Endometrium (tissue), 2 donors: ENCODE data around the gene SYCN.

Source experiments
- FAIRE-seq: peaks from 2 replicates; lab custom pipeline; 2012; peaks lifted over from hg19 to GRCh38; lab: Jason Lieb, UNC
- donor health status: control.
- donor health status: control.

SYCN gene

GRCh38 chr19:39194832-39195542 lies 9.1 kb downstream of the SYCN start:
- FAIRE-seq, result no peak

DNA sequence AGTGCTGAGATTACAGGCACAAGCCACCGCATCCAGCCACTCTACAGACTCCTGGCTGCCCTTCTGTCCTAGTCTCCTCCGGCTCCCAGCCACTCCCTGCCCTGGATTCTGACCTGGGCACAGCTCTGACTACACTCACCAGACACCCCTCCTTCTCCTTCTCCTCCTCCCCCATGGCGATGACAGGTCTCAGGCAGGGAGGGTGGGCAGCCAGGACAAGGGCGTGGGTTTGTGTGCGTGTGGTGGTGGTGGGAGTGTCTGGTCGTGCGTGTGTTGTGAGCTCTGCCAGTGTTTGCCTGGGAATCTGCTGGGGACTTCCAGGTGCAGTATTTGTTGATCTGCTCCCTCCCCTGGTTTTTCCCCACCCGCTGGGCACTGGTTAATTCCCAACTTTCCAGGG lies 10.3 kb downstream of the SYCN start:
- no peak for FAIRE-seq

DNA sequence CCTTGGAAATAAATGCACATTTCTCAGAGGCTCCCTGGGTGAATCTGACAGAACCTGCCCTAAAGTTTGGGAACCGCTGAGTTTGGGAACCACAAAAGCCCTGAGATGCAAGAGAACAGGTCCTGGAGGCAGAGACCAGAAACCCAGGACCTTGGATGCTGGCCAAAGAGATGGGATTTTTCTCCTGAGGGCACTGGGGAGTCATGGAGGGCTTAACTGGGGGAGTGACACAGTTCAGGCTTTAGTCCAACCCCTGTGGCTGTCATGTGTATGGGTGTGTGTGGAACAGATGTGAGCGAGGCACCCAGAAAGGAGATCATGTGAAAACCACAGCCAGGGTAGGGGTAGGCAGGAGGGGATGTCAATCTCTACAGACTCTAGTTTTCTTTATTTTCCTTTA lies 11.2 kb downstream of the SYCN start:
- no peak for FAIRE-seq

GRCh38 chr19:39190768-39191167 lies 13.3 kb downstream of the SYCN start:
- no peak for FAIRE-seq

GRCh38 chr19:39188960-39189359 lies 15.1 kb downstream of the SYCN start:
- FAIRE-seq, result no peak

GRCh38 chr19:39187552-39187943 lies 16.5 kb downstream of the SYCN start:
- FAIRE-seq, result no peak

- no peak for FAIRE-seq
Measured at GRCh38 chr19:39186391-39186790, 17.7 kb downstream of the SYCN start.

GRCh38 chr19:39183104-39183503 lies 21.0 kb downstream of the SYCN start:
- no peak for FAIRE-seq

DNA sequence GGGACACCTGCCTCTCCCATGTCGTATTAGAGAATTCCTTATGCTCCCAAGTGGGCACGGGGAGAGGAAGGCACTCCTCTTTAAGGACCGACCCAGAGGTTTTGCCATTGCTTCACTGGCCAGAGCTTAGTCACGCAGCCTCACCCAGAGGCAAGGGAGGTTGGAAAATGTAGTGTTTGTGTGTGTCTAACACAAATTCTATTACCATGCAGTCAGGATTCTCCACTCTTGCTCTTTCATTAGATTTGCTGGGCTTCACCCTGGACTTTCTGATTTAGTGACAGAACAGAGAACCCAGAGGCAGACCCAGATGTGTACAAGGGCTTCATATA lies 21.9 kb downstream of the SYCN start:
- FAIRE-seq, result no peak

DNA sequence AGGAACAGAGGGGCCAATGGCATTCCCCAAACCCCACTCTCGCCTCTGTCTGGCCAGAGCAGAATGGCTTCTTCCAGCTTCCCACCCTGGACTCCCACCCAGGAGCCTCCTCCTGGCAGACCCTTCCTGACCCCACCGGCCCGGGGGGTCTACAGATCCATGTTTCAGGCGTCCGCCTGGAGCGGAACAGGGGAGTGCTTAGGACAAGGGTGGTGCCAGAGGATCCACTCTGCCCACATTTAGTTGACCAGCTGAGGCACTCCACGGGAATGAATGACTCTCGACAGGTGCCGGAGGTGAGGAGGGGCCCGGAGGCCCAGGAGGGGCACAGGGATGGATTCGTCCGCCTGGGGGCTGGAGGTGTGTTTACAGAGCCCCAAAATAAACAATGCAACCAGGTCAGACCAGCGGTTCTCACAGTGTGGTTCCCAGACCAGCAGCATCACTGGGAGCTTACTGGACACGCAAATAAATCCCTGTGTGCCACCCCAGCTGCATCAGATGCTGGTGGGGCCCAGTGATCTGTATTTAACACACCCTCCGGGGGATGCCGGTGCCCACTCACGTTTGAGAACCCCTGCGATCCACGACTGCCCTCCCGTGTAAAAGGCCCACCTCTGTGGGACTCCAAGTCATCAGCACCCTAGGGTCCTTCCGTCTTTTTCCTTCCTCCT lies 22.4 kb downstream of the SYCN start:
- FAIRE-seq, result no peak

- no peak for FAIRE-seq
Measured at GRCh38 chr19:39180749-39181148, 23.3 kb downstream of the SYCN start.

DNA sequence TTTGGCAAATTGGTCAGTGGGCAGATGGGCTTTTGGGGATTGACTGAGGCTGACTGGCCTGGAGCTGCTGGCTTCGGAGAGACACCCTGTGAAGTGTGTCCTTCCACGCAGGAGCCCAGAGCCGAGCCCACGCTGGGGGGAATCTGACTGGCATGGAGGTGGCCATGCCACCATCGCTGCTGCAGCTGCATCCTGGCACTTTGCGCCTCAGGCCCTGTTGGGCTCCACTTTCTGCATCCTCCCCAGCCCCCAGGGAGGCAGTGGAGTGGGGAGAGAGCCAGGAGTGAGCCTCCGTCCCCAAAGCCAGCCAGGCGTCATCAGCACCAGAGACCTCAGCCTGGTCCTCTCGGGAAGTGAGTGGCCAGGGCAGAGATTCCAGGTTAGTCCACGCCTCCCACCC lies 24.3 kb downstream of the SYCN start:
- no peak for FAIRE-seq

DNA sequence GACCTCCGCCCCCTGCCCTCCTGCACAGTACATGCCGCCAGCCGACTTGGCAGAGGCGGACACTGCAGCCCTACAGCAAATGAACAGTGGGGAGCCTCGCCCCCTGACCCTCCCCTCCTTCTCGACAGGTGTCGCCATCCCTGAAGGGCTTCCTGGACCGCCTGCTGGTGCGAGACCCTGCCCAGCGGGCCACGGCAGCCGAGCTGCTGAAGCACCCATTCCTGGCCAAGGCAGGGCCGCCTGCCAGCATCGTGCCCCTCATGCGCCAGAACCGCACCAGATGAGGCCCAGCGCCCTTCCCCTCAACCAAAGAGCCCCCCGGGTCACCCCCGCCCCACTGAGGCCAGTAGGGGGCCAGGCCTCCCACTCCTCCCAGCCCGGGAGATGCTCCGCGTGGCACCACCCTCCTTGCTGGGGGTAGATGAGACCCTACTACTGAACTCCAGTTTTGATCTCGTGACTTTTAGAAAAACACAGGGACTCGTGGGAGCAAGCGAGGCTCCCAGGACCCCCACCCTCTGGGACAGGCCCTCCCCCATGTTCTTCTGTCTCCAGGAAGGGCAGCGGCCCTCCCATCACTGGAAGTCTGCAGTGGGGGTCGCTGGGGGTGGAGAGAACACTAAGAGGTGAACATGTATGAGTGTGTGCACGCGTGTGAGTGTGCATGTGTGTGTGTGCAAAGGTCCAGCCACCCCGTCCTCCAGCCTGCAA lies 25.6 kb downstream of the SYCN start:
- FAIRE-seq, result no peak

DNA sequence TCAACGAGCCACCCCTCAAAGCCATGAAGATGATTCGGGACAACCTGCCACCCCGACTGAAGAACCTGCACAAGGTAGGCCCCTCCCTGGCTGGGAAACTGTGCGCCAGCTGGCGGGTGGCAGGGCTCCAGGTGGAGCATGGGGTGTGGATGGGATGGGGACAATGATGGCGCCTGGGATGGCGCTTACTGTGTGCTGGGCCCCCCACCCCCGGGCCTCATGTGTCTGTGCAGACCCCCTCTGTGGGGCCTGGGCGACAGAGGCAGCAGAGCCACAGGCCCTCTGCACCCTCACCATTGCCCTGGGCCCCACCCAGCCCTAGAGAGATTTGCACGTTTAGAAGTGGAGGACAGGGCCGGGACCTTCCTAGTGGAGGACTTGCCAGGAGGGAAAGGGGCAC lies 26.3 kb downstream of the SYCN start:
- no peak for FAIRE-seq

DNA sequence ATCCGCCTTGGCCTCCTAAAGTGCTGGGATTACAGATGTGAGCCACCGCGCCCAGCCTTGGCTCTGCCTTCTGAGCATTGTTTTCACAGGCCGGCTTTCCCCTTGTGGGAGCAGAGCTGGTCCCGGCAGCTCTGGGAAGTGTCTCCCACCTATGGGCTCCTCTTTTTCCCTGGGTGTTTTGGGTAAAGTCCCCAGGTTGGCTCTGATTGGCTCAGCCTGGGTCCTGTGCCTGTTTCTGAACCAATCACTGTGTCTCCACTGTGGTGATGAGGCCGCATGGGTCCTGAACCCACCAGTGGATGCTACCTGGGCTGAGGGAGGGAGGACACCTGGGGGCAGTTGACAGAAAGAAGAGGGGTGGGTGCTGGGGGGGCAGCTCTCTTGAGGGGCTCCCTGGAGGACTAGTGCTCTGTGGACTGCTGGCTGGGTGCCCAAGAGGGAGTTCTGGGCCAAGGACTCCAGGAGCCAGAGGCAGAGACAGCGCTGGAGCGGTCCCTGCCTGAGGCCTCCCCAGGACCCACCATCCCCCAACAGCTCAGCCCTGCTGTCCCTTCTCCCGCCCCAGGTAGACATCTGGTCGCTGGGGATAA lies 26.9 kb downstream of the SYCN start:
- FAIRE-seq, result no peak

- no peak for FAIRE-seq
Measured at GRCh38 chr19:39175564-39175963, 28.5 kb downstream of the SYCN start.

GRCh38 chr19:39174558-39175544 lies 29.2 kb downstream of the SYCN start:
- FAIRE-seq, result no peak

DNA sequence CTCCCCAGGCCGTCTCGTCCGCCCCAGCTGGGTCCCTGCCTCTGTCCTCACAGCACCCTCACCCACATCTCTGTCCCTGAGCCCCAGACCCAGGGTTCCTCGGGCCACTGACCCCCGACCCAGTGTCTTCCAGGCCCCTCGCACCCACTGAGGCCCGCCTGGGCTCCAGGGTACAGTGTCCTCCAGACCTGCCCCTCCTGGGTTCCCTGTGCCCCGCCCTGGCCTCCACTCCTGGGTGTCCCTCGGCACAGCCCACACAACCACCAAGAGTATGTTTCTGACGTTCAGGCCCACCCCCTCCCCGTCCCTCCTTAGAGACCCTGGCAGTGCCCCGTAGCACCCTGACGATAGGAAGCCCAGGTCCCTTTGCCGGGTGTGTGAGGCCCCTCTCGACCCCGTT lies 29.9 kb downstream of the SYCN start:
- FAIRE-seq, result no peak

- no peak for FAIRE-seq
Measured at GRCh38 chr19:39173502-39173991, 30.5 kb downstream of the SYCN start.

GRCh38 chr19:39172700-39173501 lies 31.2 kb downstream of the SYCN start:
- no peak for FAIRE-seq
